Activated CD8-positive, alpha-beta memory T cell treated with anti-CD3 and anti-CD28 coated beads for 36 hours (primary cell): ENCODE data around the gene CEP162. TPM values are rescaled to one million over a fixed set of nuclear protein-coding genes. Genes with fewer than 3 reads are reported as not detected.
"Not testable (repeated sequence)": the region's sequence is repeated elsewhere in the genome, so short reads cannot be mapped to it uniquely, and the experiment has no call there.

ENCODE experiments used
- CTCF ChIA-PET: fragments of 350-600 bp; sonication (Branson Sonifier 250); formaldehyde crosslinking; loops from one replicate; lab custom pipeline; 2021; ENCODE audit warnings: antibody characterized with exemption; lab: Charles Lee
- POLR2A ChIA-PET: fragments of 350-600 bp; sonication (Branson Sonifier 250); formaldehyde crosslinking; loops from one replicate; lab custom pipeline; 2021; ENCODE audit warnings: antibody characterized with exemption; lab: Charles Lee
- total RNA-seq, 2 experiments: library from RNA; stranded (reverse); gene quantifications; one replicate each; pipeline ENCODE4 v1.2.3, GENCODE V29; 2021

Gene CEP162
- total RNA-seq, 2 experiments from 2014 or later: 5.4 to 6.3 TPM

DNA sequence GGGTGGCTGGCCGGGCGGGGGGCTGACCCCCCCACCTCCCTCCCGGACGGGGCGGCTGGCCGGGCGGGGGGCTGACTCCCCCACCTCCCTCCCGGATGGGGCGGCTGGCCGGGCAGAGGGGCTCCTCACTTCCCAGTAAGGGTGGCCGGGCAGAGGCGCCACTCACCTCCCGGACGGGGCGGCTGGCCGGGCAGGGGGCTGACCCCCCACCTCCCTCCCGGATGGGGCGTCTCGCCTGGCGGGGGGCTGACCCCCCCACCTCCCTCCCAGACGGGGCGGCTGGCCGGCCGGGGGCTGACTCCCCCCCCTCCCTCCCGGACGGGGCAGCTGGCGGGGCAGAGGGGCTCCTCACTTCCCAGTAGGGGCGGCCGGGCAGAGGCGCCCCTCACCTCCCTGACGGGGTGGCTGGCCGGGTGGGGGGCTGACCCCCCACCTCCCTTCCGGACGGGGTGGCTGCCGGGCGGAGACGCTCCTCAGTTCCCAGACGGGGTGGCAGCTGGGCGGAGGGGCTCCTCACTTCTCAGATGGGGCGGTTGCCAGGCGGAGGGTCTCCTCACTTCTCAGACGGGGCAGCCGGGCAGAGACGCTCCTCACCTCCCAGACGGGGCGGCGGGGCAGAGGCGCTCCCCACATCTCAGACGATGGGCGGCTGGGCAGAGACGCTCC lies 17.1 kb upstream of the CEP162 start:
- POLR2A ChIA-PET, CTCF ChIA-PET: not testable (repeated sequence)

- ChIA-PET CTCF (no interaction called here), POLR2A (no interaction called here)
These were observed 15.8 kb upstream of the CEP162 start for GRCh38 chr6:84243240-84243639.

GRCh38 chr6:84242265-84242664 lies 14.8 kb upstream of the CEP162 start:
- ChIA-PET CTCF (interaction anchor here (0.9 kb wide), 1 partner anchor 15 kb away, joined by 4 read pairs; the partner anchor contains the start of gene CEP162), POLR2A (no interaction called here)

GRCh38 chr6:84228198-84228543 lies 728 bp upstream of the CEP162 start:
- ChIA-PET CTCF (interaction anchor here (1.0 to 1.3 kb wide), 4 partner anchors 15 to 1161 kb away, joined by 4 read pairs; partner anchors contain the start of gene DOP1A), POLR2A (no interaction called here)

DNA sequence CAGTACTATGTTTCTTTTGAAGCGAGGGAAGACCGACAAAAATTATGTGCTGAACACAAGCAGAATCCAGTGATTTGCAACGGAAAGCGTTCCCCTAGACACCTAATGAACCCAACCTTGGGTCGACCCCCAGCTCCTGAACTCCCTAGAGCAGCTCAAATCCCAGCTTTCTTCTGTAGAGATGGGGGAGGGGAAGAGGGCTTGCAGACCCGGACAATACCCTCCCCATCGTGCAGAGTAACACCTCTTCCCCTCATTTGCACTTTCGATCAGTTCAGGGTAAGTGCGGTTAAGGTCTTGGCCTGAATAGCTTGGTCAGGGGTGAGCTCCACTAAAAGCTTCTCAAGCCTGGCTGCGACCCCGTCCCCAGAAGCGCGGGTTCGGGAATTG lies 404 bp downstream of the CEP162 start:
- ChIA-PET POLR2A (interaction anchor here (0.5 kb wide), 1 partner anchor 1369 kb away, joined by 4 read pairs; no protein-coding TSS in a partner anchor), CTCF (no interaction called here)

DNA sequence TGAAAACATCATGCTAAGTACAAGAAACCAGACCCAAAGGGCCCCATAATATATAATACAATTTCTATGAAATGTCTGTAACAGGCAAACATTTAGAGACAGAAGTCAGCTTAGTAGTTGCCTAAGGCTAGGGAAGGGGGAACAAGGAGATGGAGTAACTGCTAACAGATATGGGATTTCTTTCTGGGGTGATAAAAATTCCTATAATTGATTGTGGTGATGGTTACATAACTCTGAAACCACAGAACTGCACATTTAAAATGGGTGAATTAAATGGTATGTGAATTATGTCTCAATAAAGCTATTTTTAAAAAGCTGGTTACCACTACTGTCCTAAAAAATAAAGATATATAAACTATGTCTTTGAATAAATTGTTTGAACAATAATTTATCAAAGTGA lies 3.2 kb downstream of the CEP162 start:
- CTCF ChIA-PET: no interaction called here
- POLR2A ChIA-PET: no interaction called here

- POLR2A ChIA-PET, CTCF ChIA-PET: not testable (repeated sequence)
These were observed 3.8 kb downstream of the CEP162 start for GRCh38 chr6:84223608-84224007.

DNA sequence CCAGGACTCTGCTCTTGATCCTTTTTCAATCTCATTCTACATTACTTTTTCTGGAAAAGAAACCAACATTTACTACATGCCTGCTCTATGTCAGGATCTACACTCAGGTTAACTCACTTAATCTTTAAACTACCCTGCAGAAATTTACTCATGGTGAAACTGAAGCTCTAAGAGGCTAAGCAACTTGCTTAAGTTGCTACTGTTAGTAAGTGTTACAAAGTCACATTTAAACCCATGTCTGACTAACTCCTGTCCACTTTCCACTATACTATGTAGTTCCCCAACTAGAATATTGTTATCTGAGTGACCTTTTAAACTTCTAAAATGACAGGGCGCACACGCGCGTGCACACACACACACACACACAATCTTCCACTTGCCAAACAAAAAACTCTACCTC lies 5.0 kb downstream of the CEP162 start:
- CTCF ChIA-PET: no interaction called here
- POLR2A ChIA-PET: no interaction called here

DNA sequence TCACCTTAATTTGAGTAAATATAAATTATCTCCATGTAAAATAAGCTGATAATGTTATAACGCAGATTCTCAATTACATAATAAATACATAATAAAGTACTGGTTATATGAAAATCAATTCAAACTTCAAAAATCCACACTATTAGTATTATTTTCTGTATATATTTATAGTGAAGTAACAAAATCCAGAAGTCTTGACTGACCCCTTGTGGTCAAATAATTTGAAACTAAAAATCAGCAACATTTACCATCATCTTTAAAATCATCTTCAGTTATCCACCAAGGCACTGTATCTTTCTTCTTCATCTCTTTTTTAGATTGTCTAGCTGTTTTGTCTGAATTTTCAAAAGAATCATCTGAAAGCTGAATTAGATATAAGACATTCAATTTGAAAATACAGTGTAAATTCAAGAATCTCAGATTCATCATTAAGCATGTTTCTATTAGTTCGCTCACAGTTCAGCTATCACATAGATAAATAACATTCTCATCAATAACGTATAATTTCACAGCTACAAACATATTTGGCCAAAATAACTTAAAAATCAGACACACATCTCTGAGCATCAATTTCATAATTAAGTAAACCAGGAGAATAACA lies 6.5 kb downstream of the CEP162 start:
- ChIA-PET POLR2A (no interaction called here), CTCF (no interaction called here)

GRCh38 chr6:84218091-84218490 lies 9.4 kb downstream of the CEP162 start:
- CTCF ChIA-PET: no interaction called here
- POLR2A ChIA-PET: no interaction called here

- POLR2A ChIA-PET: no interaction called here
- CTCF ChIA-PET: interaction anchor here (1.1 kb wide), 1 partner anchor 15 kb away, joined by 4 read pairs; no protein-coding TSS in a partner anchor
These were observed 14.2 kb downstream of the CEP162 start for GRCh38 chr6:84213217-84213616.

DNA sequence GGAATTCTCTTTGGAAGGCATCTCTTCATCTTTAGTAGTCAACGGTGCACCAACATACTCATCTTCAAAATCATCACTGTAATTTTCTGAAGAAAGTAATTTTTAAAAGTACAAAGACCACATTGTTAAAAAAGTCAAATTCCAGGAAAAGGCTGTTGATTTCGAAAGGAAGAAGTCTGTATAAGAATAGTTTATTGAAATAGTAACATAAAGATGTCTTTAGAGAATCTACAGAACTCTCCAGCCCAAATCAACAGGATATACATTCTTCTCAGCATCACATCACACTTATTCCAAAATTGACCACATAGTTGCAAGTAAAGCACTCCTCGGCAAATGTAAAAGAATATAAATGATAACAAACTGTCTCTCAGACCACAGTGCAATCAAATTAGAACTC lies 23.4 kb downstream of the CEP162 start:
- POLR2A ChIA-PET: no interaction called here
- CTCF ChIA-PET: no interaction called here

DNA sequence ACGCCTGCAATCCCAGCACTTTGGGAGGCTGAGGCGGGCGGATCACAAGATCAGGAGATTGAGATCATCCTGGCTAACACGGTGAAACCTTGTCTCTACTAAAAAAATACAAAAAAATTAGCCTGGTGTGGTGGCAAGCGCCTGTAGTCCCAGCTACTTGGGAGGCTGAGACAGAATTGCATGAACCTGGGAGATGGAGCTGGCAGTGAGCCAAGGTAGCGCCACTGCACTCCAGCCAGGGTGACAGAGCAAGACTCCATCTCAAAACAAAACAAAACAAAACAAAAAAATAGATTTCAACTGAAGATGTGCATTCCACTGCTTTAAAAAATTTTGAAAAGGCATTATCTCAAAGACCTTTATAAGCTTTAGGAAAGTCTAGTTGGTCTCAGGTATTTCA lies 27.5 kb downstream of the CEP162 start:
- CTCF ChIA-PET: interaction anchor here (0.7 kb wide), 1 partner anchor 288 kb away, joined by 3 read pairs; no protein-coding TSS in a partner anchor
- POLR2A ChIA-PET: not testable (repeated sequence)

DNA sequence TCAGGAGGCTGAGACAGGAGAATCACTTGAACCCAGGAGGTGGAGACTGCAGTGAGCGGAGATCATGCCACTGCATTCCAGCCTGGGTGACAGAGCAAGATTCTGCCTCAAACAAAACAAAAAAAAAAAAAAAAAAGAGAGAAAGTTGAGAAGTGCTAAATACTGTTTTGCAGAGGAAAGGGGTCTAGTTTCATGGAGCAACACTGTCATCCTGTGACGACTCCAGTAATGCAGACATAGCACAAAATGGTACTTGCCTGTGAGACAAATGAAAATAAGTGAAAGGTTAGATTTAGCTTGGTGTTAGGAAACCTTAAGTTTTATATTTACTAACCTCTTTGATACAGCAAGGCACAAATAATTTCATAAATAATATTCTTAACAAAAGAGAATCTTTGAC lies 29.7 kb downstream of the CEP162 start:
- POLR2A ChIA-PET: no interaction called here
- CTCF ChIA-PET: no interaction called here

DNA sequence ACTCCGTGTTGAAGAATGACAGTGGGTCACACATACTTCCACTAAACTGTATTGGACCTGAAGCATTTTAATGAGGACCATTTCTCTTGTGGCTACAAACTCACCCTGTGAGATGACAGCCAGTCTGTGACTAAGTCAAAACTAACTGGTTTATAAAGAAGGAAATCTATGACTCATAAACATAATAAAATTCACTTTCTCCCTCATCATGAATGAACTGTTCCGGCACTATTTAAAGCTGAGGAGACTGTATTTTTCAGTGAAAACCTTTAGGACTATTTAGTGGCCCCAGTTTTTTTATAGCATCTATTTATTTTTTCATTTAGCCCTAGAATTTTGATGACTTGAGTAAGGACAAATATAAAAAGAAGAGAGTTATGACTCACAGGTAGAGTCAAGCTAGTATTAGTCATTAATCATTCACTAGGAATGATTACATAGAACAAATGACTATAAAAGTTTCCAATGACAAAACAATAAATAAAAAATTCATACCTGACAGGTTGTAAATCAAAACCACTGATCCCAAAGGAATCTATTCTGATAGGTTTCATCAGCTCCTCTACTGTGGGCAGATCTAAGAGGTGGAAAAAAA lies 34.2 kb downstream of the CEP162 start:
- POLR2A ChIA-PET: no interaction called here
- CTCF ChIA-PET: no interaction called here

- ChIA-PET POLR2A (no interaction called here), CTCF (no interaction called here)
These were observed 35.6 kb downstream of the CEP162 start for GRCh38 chr6:84191802-84192201.

DNA sequence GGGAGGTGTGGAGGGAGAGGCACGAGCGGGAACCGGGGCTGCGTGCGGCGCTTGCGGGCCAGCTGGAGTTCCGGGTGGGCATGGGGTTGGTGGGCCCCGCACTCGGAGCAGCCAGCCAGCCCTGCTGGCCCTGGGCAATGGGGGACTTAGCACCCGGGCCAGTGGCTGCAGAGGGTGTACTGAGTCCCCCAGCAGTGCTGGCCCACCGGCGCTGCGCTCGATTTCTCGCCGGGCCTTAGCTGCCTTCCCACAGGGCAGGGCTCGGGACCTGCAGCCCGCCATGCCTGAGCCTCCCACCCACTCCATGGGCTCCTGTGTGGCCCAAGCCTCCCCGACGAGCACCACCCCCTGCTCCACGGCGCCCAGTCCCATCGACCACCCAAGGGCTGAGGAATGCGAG lies 38.1 kb downstream of the CEP162 start:
- CTCF ChIA-PET: not testable (repeated sequence)

GRCh38 chr6:84183430-84183829 lies 44.0 kb downstream of the CEP162 start:
- CTCF ChIA-PET: no interaction called here

More for the DNA sequence above, 38.1 kb downstream of the CEP162 start:
- POLR2A ChIA-PET: not testable (repeated sequence)

DNA sequence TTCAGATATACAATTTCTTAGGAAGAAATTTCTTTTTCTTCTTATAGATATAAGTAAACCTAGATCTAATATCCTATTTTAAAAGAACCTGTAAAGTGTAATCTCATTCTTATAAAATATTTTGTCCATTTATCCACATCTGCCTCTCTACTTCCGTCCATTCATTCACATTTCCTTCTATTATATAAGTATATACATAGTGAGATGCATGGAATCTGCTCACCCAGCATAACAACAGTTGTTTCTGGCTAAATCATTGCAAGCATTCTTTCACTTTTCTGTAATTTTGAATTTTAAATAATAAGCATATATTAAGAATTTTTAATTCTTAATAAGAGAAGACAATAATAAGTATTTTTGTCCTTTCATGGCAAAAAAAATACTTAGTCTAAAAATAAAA lies 45.4 kb downstream of the CEP162 start:
- ChIA-PET POLR2A (no interaction called here), CTCF (no interaction called here)

More at GRCh38 chr6:84183430-84183829, 44.0 kb downstream of the CEP162 start:
- POLR2A ChIA-PET: no interaction called here

DNA sequence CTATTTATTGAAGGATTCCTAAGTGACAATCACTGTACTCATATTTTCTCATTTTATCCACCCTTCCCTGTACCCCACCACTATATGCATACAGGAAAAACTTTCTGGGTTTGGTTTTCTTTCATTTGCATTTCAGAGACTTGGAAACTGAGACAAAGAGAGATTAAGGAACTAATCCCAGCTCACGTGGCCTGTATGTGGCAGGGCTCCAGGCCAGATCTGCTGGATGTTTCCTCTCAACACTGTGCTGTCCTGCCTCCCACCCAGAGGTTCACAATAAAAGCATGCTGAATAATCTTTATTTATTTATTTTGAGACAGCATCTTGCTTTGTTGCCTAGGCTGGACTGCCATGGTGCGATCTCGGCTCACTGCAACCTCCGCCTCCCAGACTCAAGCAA lies 50.2 kb downstream of the CEP162 start:
- ChIA-PET POLR2A (no interaction called here), CTCF (no interaction called here)

- CTCF ChIA-PET: no interaction called here
- POLR2A ChIA-PET: no interaction called here
These were observed 54.9 kb downstream of the CEP162 start for GRCh38 chr6:84172574-84172973.
